Endothelial cell of umbilical vein (primary cell): ENCODE results near the gene ATXN3. TPM values are rescaled to one million over a fixed set of nuclear protein-coding genes. Genes with fewer than 3 reads are reported as not detected.

Experiments
- BruUV-seq: library from RNA; stranded (reverse); fragments of 400-500 nt; replicated peaks from 2 replicates; lab custom pipeline; 2021; lab: Mats Ljungman, UMichigan
- CTCF ChIA-PET: fragments of 300-600, 350-600 bp; sonication (Branson Sonifier 250); formaldehyde crosslinking; loops from one replicate; lab custom pipeline; 2021; ENCODE audit warnings: antibody characterized with exemption, inconsistent platforms; lab: Charles Lee
- POLR2A ChIA-PET: fragments of 300-600, 350-600 bp; sonication (Branson Sonifier 250); formaldehyde crosslinking; loops from one replicate; lab custom pipeline; 2021; ENCODE audit warnings: antibody characterized with exemption, inconsistent platforms; lab: Charles Lee
- DNase-seq: peaks from one replicate; pipeline ENCODE4 v3.0.0-alpha.2; 2011; ENCODE audit warnings: low read depth, low spot score
- FAIRE-seq: peaks from 2 replicates; lab custom pipeline; 2011; peaks lifted over from hg19 to GRCh38; lab: Jason Lieb, UNC
- H2AFZ ChIP-seq: 2 replicates; pipeline ENCODE4 v1.6.0; 2012; ENCODE audit warnings: low read depth, low read length, control low read depth, inconsistent platforms
- H3K27ac ChIP-seq: 2 replicates; pipeline ENCODE4 v1.5.1; 2011; ENCODE audit warnings: low read depth, mild to moderate bottlenecking, control low read depth, low read length, moderate library complexity; ENCODE audit not compliant: insufficient read depth
- H3K27me3 ChIP-seq, 2 experiments: 2 replicates each; pipeline versions ENCODE4 v1.6.0 to v1.6.1; 2011; ENCODE audit warnings: low read length in 2 of 2, mixed read lengths in 1 of 2; ENCODE audit not compliant: control insufficient read depth in 2 of 2, insufficient read depth in 2 of 2
- H3K36me3 ChIP-seq, 2 experiments: 2 replicates in 1 of 2; 3 replicates in 1 of 2; pipeline ENCODE4 v1.5.1; 2011; ENCODE audit warnings: low read length in 2 of 2, mild to moderate bottlenecking in 1 of 2, moderate library complexity in 1 of 2; ENCODE audit not compliant: control insufficient read depth in 2 of 2, insufficient read depth in 2 of 2; ENCODE audit errors: extremely low read depth in 1 of 2
- H3K4me1 ChIP-seq: 3 replicates; pipeline ENCODE4 v1.5.1; 2011; ENCODE audit warnings: mild to moderate bottlenecking, low read length; ENCODE audit not compliant: control insufficient read depth, insufficient read depth; ENCODE audit errors: extremely low read depth
- H3K4me2 ChIP-seq: 2 replicates; pipeline ENCODE4 v1.6.1; 2011; ENCODE audit warnings: low read length, control low read depth, mixed read lengths; ENCODE audit not compliant: insufficient read depth
- H3K4me3 ChIP-seq, 3 experiments: fragments of 200-600 bp in 1 of 3; sonication (generic), shearing (Covaris generic) in 1 of 3; replicated peaks in 1 of 3; 2 replicates each; pipeline ENCODE4 v1.5.1; 2011 to 2016; ENCODE audit warnings: control low read depth in 3 of 3, low read length in 3 of 3, mild to moderate bottlenecking in 2 of 3, inconsistent platforms in 1 of 3, low read depth in 1 of 3, moderate library complexity in 1 of 3; ENCODE audit not compliant: insufficient read depth in 1 of 3
- H3K79me2 ChIP-seq: 2 replicates; pipeline ENCODE4 v1.6.0; 2012; ENCODE audit warnings: low read length, inconsistent platforms; ENCODE audit not compliant: control insufficient read depth, insufficient read depth
- H3K9ac ChIP-seq: replicated peaks from 2 replicates; pipeline ENCODE3; 2011; ENCODE audit warnings: low read length, control low read depth; ENCODE audit not compliant: insufficient read depth; ENCODE audit errors: extremely low read depth
- H3K9me1 ChIP-seq: replicated peaks from 3 replicates; pipeline ENCODE4 v1.6.0; 2011; ENCODE audit warnings: mild to moderate bottlenecking, low read length; ENCODE audit not compliant: control insufficient read depth, insufficient read depth; ENCODE audit errors: extremely low read depth
- H3K9me3 ChIP-seq: replicated peaks from 2 replicates; pipeline ENCODE4 v1.5.1; 2012; ENCODE audit warnings: low read length, inconsistent platforms; ENCODE audit not compliant: control insufficient read depth, insufficient read depth
- H4K20me1 ChIP-seq: replicated peaks from 2 replicates; pipeline ENCODE3; 2011; ENCODE audit warnings: mild to moderate bottlenecking, low read length; ENCODE audit not compliant: control insufficient read depth, insufficient read depth; ENCODE audit errors: extremely low read depth
- EZH2 ChIP-seq: IDR thresholded peaks from 2 replicates; pipeline ENCODE4 v1.6.1; 2012; ENCODE audit warnings: borderline replicate concordance, low read depth, mild to moderate bottlenecking, moderate library complexity, low read length, inconsistent platforms; ENCODE audit not compliant: severe bottlenecking
- FOS ChIP-seq: IDR thresholded peaks from 2 replicates; pipeline ENCODE4 v1.6.1; 2011; ENCODE audit warnings: mild to moderate bottlenecking, low read length, moderate library complexity, borderline replicate concordance; ENCODE audit not compliant: insufficient read depth
- JUN ChIP-seq: IDR thresholded peaks from 2 replicates; pipeline ENCODE4 v1.6.1; 2011; ENCODE audit warnings: borderline replicate concordance, low read depth; ENCODE audit not compliant: insufficient read length, insufficient read depth
- POLR2A ChIP-seq: IDR thresholded peaks from 2 replicates; pipeline ENCODE4 v1.6.1; 2012; ENCODE audit warnings: low read depth, mild to moderate bottlenecking, control low read depth, low read length
- dilution Hi-C: fragments of 300-500 bp; cut with MboI; formaldehyde crosslinking; loops from one replicate; pipeline ENCODE4 v1.15.0; 2019; ENCODE audit warnings: low sequenced_read_pairs; ENCODE audit not compliant: extremely low pct_ligation_motif_present
- intact Hi-C: fragments of 100-400 bp; cut with micrococcal nuclease; formaldehyde crosslinking; loops from one replicate; pipeline ENCODE4 v1.10.0; 2022
- polyA plus RNA-seq, 4 experiments: library from polyadenylated mRNA; depleted of rRNA in 3 of 4; stranded (reverse) in 3 of 4; unstranded in 1 of 4; fragments of >200 nt; gene quantifications; 2 replicates each; pipeline versions ENCODE4 v1.2.1 to v1.2.3, GENCODE V29; 2011 to 2012; ENCODE audit warnings: missing spikeins in 1 of 4
- total RNA-seq: library from RNA; stranded (reverse); gene quantifications from 2 replicates; pipeline ENCODE4 v1.2.3, GENCODE V29; 2021
- TF ChIP-seq, protein P1 (sequence below): IDR thresholded peaks from 2 replicates; pipeline ENCODE4 v1.6.1; 2011; ENCODE audit not compliant: insufficient read depth, insufficient read length
- TF ChIP-seq, protein P2 (sequence below), 2 donors: IDR thresholded peaks; 1 replicate in 1 of 2; 2 replicates in 1 of 2; pipeline ENCODE4 v1.5.1; 2011; ENCODE audit warnings: low read length in 2 of 2, mild to moderate bottlenecking in 2 of 2, moderate library complexity in 2 of 2, control low read depth in 1 of 2, inconsistent platforms in 1 of 2, low read depth in 1 of 2; ENCODE audit not compliant: insufficient read depth in 1 of 2; ENCODE audit errors: extremely low read depth in 1 of 2

Gene ATXN3
- total and polyA plus RNA-seq, 2 donors (not counting 3 experiments of a cell fraction or from before 2014, with no cell fraction given) = 7.9 to 30.2 TPM

DNA sequence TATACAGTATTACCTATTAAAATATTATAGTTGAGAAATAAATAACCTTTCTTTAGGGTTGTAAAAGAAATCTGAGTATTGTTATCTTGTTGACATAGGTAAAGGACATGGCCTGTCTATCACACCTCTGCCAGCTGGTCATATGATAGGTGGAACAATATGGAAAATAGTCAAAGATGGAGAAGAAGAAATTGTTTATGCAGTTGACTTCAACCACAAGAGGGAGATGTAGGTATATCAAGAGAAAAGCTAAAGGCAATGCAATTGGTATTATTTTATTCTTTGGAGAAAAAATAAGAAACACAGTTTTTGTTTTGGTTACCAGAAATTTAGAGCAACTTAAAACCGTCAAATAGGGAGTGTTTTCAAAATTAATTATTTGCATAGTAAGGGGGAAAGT lies 28.9 kb upstream of the ATXN3 start:
- Histone ChIP-seq H3K27me3 (no peaks in the 10 kb centered on the region), H3K36me3 (peaks cover 6 to 13% of the 10 kb centered on the region in 2 experiments), H4K20me1 (no peaks in the 10 kb centered on the region), H3K9me3 (no peaks in the 10 kb centered on the region), H3K9ac (no peak overlapping the region), H3K79me2 (no peaks in the 10 kb centered on the region), H3K4me3 (no peak overlapping the region), H3K4me1 (no peaks in the 10 kb centered on the region), H2AFZ (no peak overlapping the region), H3K9me1 (no peaks in the 10 kb centered on the region), H3K27ac (no peak overlapping the region), H3K4me2 (no peak overlapping the region)
- BruUV-seq = no TSS peak
- dilution Hi-C loops (no loop called here), intact Hi-C loops (loop anchor here (1.0 kb wide), 2 partner anchors 321 to 546 kb away; no protein-coding TSS in a partner anchor)
- ChIA-PET CTCF (interaction anchor here (0.7 to 2.8 kb wide), 18 partner anchors 10 to 649 kb away, joined by 3 to 24 read pairs (median 6); partner anchors contain the start of genes ATXN3, CPSF2 and NDUFB1), POLR2A (no interaction called here)
- DNase-seq = peak; percentile 49
- TF ChIP-seq, protein P1, sequence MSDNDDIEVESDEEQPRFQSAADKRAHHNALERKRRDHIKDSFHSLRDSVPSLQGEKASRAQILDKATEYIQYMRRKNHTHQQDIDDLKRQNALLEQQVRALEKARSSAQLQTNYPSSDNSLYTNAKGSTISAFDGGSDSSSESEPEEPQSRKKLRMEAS = no peak
- TF ChIP-seq, protein P2, sequence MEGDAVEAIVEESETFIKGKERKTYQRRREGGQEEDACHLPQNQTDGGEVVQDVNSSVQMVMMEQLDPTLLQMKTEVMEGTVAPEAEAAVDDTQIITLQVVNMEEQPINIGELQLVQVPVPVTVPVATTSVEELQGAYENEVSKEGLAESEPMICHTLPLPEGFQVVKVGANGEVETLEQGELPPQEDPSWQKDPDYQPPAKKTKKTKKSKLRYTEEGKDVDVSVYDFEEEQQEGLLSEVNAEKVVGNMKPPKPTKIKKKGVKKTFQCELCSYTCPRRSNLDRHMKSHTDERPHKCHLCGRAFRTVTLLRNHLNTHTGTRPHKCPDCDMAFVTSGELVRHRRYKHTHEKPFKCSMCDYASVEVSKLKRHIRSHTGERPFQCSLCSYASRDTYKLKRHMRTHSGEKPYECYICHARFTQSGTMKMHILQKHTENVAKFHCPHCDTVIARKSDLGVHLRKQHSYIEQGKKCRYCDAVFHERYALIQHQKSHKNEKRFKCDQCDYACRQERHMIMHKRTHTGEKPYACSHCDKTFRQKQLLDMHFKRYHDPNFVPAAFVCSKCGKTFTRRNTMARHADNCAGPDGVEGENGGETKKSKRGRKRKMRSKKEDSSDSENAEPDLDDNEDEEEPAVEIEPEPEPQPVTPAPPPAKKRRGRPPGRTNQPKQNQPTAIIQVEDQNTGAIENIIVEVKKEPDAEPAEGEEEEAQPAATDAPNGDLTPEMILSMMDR (IDR thresholded peaks at IDR 0.05; ENCODE audit: extremely low read depth in 1 of 2, insufficient read depth in 1 of 2, low read depth in 1 of 2, low read length in 2 of 2) = peak; percentile 14 to 35
- no peak for FAIRE-seq

DNA sequence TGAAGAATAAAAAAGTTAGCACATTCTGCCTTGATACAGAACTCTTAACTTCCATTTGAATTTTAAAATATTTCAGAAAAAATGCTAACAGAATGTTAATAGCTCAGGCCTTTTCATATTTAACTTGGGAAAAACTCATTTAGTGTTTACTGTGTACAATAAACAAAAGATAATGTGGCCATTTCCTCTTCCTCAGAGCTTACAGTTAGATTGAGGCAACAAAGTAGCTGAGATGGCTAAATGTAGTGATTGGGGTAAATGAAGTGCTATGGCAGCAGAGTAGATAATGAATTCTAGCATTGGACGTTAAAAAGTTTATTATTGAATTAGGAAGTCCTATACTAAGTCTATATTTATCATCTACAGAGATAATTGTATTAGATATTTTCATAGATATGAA lies 28.1 kb upstream of the ATXN3 start:
- H3K4me3 ChIP-seq = no peak overlapping the region
- no peaks in the 10 kb centered on the region for H3K9me3 ChIP-seq
- no TSS peak for BruUV-seq
- H3K27ac ChIP-seq = no peak overlapping the region
- H3K36me3 ChIP-seq = peaks cover 6 to 13% of the 10 kb centered on the region in 2 experiments
- dilution Hi-C loops = no loop called here
- no peak overlapping the region for H2AFZ ChIP-seq
- no peaks in the 10 kb centered on the region for H3K27me3 ChIP-seq
- H3K9me1 ChIP-seq = no peaks in the 10 kb centered on the region
- no peaks in the 10 kb centered on the region for H3K4me1 ChIP-seq
- TF ChIP-seq EZH2 = no peak
- TF ChIP-seq, protein P1 = no peak
- TF ChIP-seq, protein P2 (IDR thresholded peaks at IDR 0.05; ENCODE audit: extremely low read depth in 1 of 2, insufficient read depth in 1 of 2, low read depth in 1 of 2, low read length in 2 of 2) = no peak
- no peak for TF ChIP-seq JUN
- TF ChIP-seq POLR2A = no peak
- no peak for TF ChIP-seq FOS
- no peak overlapping the region for H3K9ac ChIP-seq
- no peak for FAIRE-seq
- no peaks in the 10 kb centered on the region for H3K79me2 ChIP-seq
- no peak for DNase-seq
- ChIA-PET CTCF (interaction anchor here (1.4 to 2.8 kb wide), 9 partner anchors 9 to 649 kb away, joined by 4 to 24 read pairs (median 11); partner anchors contain the start of genes ATXN3, CPSF2 and NDUFB1), POLR2A (no interaction called here)
- no peaks in the 10 kb centered on the region for H4K20me1 ChIP-seq
- H3K4me2 ChIP-seq = no peak overlapping the region
- intact Hi-C loops = no loop called here
